Aorta (tissue), 5 donors: ENCODE results near the gene ERC1. TPM values are rescaled to one million over a fixed set of nuclear protein-coding genes. Genes with fewer than 3 reads are reported as not detected.
A peak's percentile ranks its signal among the peaks of the same experiment; 100 is the strongest.

Experiments used
- ATAC-seq: fragments of 200-7000 bp; cut with Tn5 transposase; one replicate; pipeline ENCODE4 v1.9.1; 2022; ENCODE audit warnings: moderate library complexity; ENCODE audit not compliant: low FRiP score
- DNase-seq, 2 donors: peaks; one replicate each; pipeline ENCODE4 v3.0.0-alpha.2; 2020
- H3K27ac ChIP-seq, 2 donors: one replicate each; pipeline ENCODE4 v1.5.1; 2013; ENCODE audit warnings: low read length in 2 of 2, mild to moderate bottlenecking in 2 of 2, moderate library complexity in 2 of 2, control low read depth in 1 of 2, inconsistent platforms in 1 of 2, low read depth in 1 of 2
- H3K27me3 ChIP-seq, 2 donors: one replicate each; pipeline ENCODE4 v1.6.1; 2013; ENCODE audit warnings: control low read depth in 1 of 2, low read length in 1 of 2, mild to moderate bottlenecking in 1 of 2, moderate library complexity in 1 of 2; ENCODE audit not compliant: insufficient read depth in 2 of 2, control insufficient read depth in 1 of 2
- H3K36me3 ChIP-seq, 2 donors: one replicate each; pipeline ENCODE4 v1.6.1; 2013; ENCODE audit warnings: control low read depth in 1 of 2, low read length in 1 of 2, mild to moderate bottlenecking in 1 of 2; ENCODE audit not compliant: insufficient read depth in 2 of 2, control insufficient read depth in 1 of 2
- H3K4me1 ChIP-seq, 2 donors: one replicate each; pipeline ENCODE4 v1.6.1; 2013; ENCODE audit warnings: low read length in 2 of 2, control low read depth in 1 of 2, mild to moderate bottlenecking in 1 of 2, moderate library complexity in 1 of 2; ENCODE audit not compliant: insufficient read depth in 2 of 2, control insufficient read depth in 1 of 2
- H3K4me3 ChIP-seq, 2 donors: one replicate each; pipeline ENCODE4 v1.5.1; 2013; ENCODE audit warnings: low read length in 2 of 2, control low read depth in 1 of 2, mild to moderate bottlenecking in 1 of 2
- H3K9me3 ChIP-seq: one replicate; pipeline ENCODE4 v1.6.1; 2013; ENCODE audit warnings: mild to moderate bottlenecking, low read length; ENCODE audit not compliant: control insufficient read depth
- WGBS, 2 donors: extraction: QIAGEN DNeasy Blood & Tissue Kit; methylation state at CpG; one replicate each; pipeline ENCODE4 v1.1.7; 2013; 5-methylcytosine and 5-hydroxymethylcytosine counted together
- intact Hi-C, 2 donors: fragments of 100-400 bp; cut with DNase I; formaldehyde crosslinking; loops; one replicate each; pipeline versions ENCODE4 v1.14.2 to v1.15.0; 2022
- polyA plus RNA-seq, 2 donors: library from polyadenylated mRNA; stranded (reverse); fragments of 200-250 nt; gene quantifications; one replicate each; pipeline ENCODE4 v1.2.3, GENCODE V29; 2013
- total RNA-seq, 2 donors: library from RNA; stranded (reverse); fragmentation: NEBNext Ultra II Directional; extraction: Animal tissue kit (Norgen Biotek cat#: 25700); gene quantifications; one replicate each; pipeline ENCODE4 v1.2.1, GENCODE V29; 2021
- donor health status: healthy with polysubstance abuse.
- donor health status: Bipolar disorder and iron deficiency.
- donor health status: DM: no; HTN: no; CAD: no.
- donor health status: DM: no; HTN: no; CAD: no.
- donor health status: DM: yes; HTN: yes; CAD: no.

The ERC1 gene
- total and polyA plus RNA-seq, 4 donors: 8.1 to 99.8 (median 45.3) TPM

GRCh38 chr12:1444142-1444516, 453.1 kb downstream of the ERC1 start:
- 3 to 5% methylated on average over 6 of the region's 6 CpGs for WGBS, 2 donors
- Histone ChIP-seq H3K9me3 (no peaks in the 10 kb centered on the region), H3K36me3 (no peaks in the 10 kb centered on the region), H3K27ac (peak overlapping the region in 1 of 2 donors; percentile 60), H3K4me1 (peaks cover 0 to 3% of the 10 kb centered on the region in 2 donors), H3K4me3 (no peak overlapping the region), H3K27me3 (no peaks in the 10 kb centered on the region)
- DNase-seq (no peak), ATAC-seq (no peak)
- intact Hi-C loops: no loop called here

GRCh38 chr12:1445807-1446206, 454.8 kb downstream of the ERC1 start:
- no peaks in the 10 kb centered on the region for H3K9me3 ChIP-seq

GRCh38 chr12:1448336-1448735, 457.3 kb downstream of the ERC1 start:
- Histone ChIP-seq H3K9me3 (no peaks in the 10 kb centered on the region), H3K36me3 (no peaks in the 10 kb centered on the region), H3K27me3 (no peaks in the 10 kb centered on the region), H3K4me3 (no peak overlapping the region), H3K27ac (no peak overlapping the region), H3K4me1 (peaks cover 0 to 3% of the 10 kb centered on the region in 2 donors)
- intact Hi-C loops: no loop called here
- DNase-seq (no peak), ATAC-seq (no peak)
- WGBS, 2 donors: 91 to 93% methylated on average over 4 of the region's 4 CpGs

More at GRCh38 chr12:1445807-1446206, 454.8 kb downstream of the ERC1 start:
- Histone ChIP-seq H3K4me3 (no peak overlapping the region), H3K27ac (no peak overlapping the region), H3K36me3 (no peaks in the 10 kb centered on the region), H3K27me3 (no peaks in the 10 kb centered on the region), H3K4me1 (peaks cover 0 to 3% of the 10 kb centered on the region in 2 donors)
- intact Hi-C loops: no loop called here
- ATAC-seq: no peak
- 53 to 58% methylated on average over 3 of the region's 3 CpGs for WGBS, 2 donors
- no peak for DNase-seq

GRCh38 chr12:1453810-1454209, 462.8 kb downstream of the ERC1 start:
- Histone ChIP-seq H3K4me3 (no peak overlapping the region), H3K4me1 (no peaks in the 10 kb centered on the region), H3K36me3 (no peaks in the 10 kb centered on the region), H3K27ac (no peak overlapping the region), H3K9me3 (no peaks in the 10 kb centered on the region), H3K27me3 (no peaks in the 10 kb centered on the region)
- DNase-seq (no peak), ATAC-seq (no peak)
- intact Hi-C loops: no loop called here
- WGBS, 2 donors: 82 to 87% methylated on average over 6 of the region's 6 CpGs

- no peaks in the 10 kb centered on the region for H3K4me1 ChIP-seq
- 91 to 92% methylated on average over 7 of the region's 7 CpGs for WGBS, 2 donors
- H3K27ac ChIP-seq: no peak overlapping the region
Measured at GRCh38 chr12:1456885-1457284, 465.9 kb downstream of the ERC1 start.

GRCh38 chr12:1457901-1458300, 466.9 kb downstream of the ERC1 start:
- ATAC-seq: peak; percentile 77
- Histone ChIP-seq H3K27ac (peak overlapping the region in 1 of 2 donors; percentile 40), H3K9me3 (no peaks in the 10 kb centered on the region), H3K27me3 (no peaks in the 10 kb centered on the region), H3K36me3 (no peaks in the 10 kb centered on the region), H3K4me3 (no peak overlapping the region), H3K4me1 (no peaks in the 10 kb centered on the region)
- 5 to 7% methylated on average over 1 of the region's 1 CpG for WGBS, 2 donors
- intact Hi-C loops: loop anchor here in 1 of 2 donors (2.0 kb wide), 1 partner anchor 17 kb away; no protein-coding TSS in a partner anchor
- peak; percentile 88 to 89 for DNase-seq

More at GRCh38 chr12:1456885-1457284, 465.9 kb downstream of the ERC1 start:
- H3K36me3 ChIP-seq: no peaks in the 10 kb centered on the region
- no peaks in the 10 kb centered on the region for H3K27me3 ChIP-seq
- ATAC-seq: no peak
- intact Hi-C loops: no loop called here
- H3K9me3 ChIP-seq: no peaks in the 10 kb centered on the region
- DNase-seq: no peak
- H3K4me3 ChIP-seq: no peak overlapping the region

GRCh38 chr12:1459339-1459738, 468.3 kb downstream of the ERC1 start:
- intact Hi-C loops: loop anchor here in 1 of 2 donors (2.0 kb wide), 1 partner anchor 15 kb away; no protein-coding TSS in a partner anchor
- 94 to 97% methylated on average over 2 of the region's 2 CpGs for WGBS, 2 donors
- H3K36me3 ChIP-seq: no peaks in the 10 kb centered on the region

GRCh38 chr12:1463073-1463905, 472.3 kb downstream of the ERC1 start:
- no peaks in the 10 kb centered on the region for H3K36me3 ChIP-seq
- ATAC-seq: peak; percentile 69
- WGBS, 2 donors: 32 to 36% methylated on average over 10 of the region's 10 CpGs
- H3K9me3 ChIP-seq: no peaks in the 10 kb centered on the region
- intact Hi-C loops: no loop called here
- no peak overlapping the region for H3K4me3 ChIP-seq
- DNase-seq: no peak
- no peaks in the 10 kb centered on the region for H3K27me3 ChIP-seq
- H3K27ac ChIP-seq: peak overlapping the region; percentile 28 to 45
- H3K4me1 ChIP-seq: no peaks in the 10 kb centered on the region

More at GRCh38 chr12:1459339-1459738, 468.3 kb downstream of the ERC1 start:
- Histone ChIP-seq H3K27ac (no peak overlapping the region), H3K4me3 (no peak overlapping the region), H3K4me1 (no peaks in the 10 kb centered on the region), H3K27me3 (no peaks in the 10 kb centered on the region), H3K9me3 (no peaks in the 10 kb centered on the region)
- ATAC-seq (no peak), DNase-seq (no peak)

GRCh38 chr12:1464925-1465324, 473.9 kb downstream of the ERC1 start:
- H3K27me3 ChIP-seq: no peaks in the 10 kb centered on the region
- ATAC-seq: no peak
- 98% methylated on average over 6 of the region's 6 CpGs for WGBS, 2 donors
- intact Hi-C loops: no loop called here
- no peaks in the 10 kb centered on the region for H3K36me3 ChIP-seq
- H3K4me1 ChIP-seq: no peaks in the 10 kb centered on the region
- H3K27ac ChIP-seq: no peak overlapping the region
- no peaks in the 10 kb centered on the region for H3K9me3 ChIP-seq
- no peak overlapping the region for H3K4me3 ChIP-seq
- no peak for DNase-seq
